NCI-H1048 (cell line): Measurements from ENCODE around the gene IL24.
"Not testable (repeated sequence)": the region's sequence is repeated elsewhere in the genome, so short reads cannot be mapped to it uniquely, and the experiment has no call there.

Experiments
- DNase-seq: peaks from one replicate; lab custom pipeline; 2025; lab: John Stamatoyannopoulos, UW

IL24 gene

GRCh38 chr1:206904423-206905142 is 7.3 kb downstream of the IL24 start:
- DNase-seq: no peak

DNA sequence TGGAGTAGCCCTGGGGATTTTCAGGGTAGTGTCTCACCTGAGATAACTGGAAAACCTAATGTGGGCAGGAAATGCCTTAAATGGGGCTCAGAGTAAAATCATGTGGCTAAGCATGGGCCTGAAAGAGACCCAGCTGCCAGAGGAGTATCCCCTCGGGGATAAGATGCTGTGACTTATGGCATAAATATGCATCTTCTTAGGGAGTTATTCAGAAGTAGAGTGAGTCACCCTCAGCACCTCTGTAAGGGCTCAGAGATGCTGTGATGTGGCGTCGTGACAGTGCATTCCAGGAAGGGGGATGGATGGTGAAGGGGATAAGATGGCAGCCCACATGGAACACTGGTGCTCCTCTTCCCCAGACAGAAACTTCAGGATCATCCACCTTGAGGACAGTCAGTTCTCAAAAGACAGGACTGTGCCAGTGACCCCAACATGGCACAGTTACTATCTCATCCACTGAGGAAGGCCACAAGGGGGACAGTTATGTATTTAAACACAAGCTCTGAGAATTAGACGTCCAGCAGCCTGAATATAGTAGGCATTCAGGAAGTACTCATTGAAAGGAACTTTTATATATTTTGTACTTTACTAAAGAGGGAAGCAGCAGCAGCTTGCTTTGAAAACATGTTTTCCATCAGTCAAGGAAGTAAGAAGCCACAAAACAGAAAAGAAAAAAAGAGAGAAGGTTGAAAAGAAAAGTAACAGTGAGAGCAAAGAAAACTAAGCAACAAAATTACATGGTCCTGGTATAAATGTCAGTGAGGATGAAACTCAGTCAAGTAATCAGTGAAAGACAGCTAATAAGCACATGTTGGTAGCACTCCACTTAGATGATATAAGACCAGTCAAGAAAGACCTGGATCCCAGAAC is 8.3 kb downstream of the IL24 start:
- no peak for DNase-seq

GRCh38 chr1:206907304-206907991 is 10.2 kb downstream of the IL24 start:
- DNase-seq: no peak

- no peak for DNase-seq
Measured at GRCh38 chr1:206908038-206908437, 10.8 kb downstream of the IL24 start.

DNA sequence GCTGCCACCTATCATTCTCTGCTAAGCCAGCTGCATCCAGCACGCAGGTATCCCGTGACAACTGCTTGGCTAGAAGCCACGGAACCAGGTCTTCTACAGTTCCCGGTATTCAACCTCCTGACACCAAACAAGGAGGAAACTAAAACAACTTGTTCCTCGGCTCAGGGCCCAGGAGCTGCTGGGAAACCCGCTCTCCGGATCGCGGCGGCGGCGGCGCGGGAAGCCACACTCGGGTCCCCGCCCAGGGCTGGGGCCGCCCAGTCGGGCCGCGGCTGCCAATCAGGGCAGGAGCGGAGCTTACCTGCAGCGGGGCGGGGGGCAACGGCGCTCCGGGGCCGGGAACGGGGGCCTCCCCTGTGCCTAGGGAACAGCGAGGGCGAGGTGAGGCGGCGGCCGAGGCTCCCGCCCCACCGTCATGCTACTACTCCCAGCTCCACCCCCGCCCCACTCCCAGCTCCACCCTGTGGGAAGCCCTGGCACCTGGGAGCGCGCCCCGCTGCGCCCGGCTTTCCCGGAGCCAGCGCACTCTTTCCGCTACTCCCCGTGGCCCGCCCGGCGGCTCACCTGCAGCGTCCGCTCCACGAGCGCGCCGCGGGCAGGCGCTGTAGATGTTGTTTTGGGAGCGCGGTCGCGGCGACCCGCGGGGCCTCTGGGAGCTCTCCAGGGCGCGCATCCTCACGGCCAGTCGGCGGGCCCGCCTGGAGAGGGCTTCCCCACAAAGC is 12.1 kb downstream of the IL24 start:
- DNase-seq: peak; percentile 83

DNA sequence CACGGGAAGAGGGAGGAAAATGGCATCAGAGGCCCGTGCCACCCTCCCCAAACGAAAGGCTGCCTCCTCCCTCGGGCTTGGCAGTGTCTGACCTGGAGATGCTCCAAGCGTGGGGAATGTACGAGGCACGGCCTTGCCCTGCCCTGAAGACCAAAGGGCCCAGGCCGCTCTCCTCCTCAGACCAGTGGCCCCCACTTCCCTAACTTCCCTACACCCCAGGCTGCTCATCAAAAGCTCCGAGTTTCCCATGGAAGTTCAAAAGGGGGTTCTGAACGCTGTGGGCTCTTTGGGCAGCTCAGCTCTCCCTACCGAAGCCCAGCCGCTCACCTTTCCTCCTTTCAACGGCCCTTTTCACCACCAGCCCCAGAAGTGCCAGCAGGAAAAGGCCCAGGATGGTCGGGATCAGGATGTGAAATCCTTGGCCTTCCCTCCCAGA is 12.7 kb downstream of the IL24 start:
- no peak for DNase-seq

DNA sequence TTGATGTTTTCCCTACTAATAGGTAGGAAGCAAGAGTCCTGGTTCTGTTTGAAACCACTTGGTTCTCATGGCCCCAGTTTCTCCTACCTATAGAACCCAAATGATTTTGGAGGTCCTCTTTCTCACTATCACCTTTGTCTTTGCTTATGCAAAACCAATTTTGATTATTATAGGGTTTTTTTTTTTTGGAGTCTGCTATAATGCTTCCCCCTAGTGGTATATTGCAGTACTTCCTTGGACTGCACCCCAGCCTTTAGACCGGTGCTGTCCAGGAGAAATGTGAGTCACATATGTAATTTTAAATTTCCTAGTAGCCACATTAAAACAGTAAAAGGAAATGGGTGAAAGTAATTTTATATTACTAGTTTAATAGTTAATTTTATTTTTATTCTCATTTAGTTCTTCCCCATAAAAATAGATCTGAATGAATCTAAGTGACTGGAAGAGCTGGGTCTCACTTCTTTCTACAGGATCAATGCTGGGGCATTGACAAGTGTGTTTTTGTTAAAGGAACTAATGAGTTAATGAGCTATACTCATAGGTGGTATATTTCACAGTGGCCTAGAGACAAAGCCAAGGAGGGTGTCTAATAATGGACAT is 13.9 kb downstream of the IL24 start:
- peak; percentile 60 for DNase-seq

DNA sequence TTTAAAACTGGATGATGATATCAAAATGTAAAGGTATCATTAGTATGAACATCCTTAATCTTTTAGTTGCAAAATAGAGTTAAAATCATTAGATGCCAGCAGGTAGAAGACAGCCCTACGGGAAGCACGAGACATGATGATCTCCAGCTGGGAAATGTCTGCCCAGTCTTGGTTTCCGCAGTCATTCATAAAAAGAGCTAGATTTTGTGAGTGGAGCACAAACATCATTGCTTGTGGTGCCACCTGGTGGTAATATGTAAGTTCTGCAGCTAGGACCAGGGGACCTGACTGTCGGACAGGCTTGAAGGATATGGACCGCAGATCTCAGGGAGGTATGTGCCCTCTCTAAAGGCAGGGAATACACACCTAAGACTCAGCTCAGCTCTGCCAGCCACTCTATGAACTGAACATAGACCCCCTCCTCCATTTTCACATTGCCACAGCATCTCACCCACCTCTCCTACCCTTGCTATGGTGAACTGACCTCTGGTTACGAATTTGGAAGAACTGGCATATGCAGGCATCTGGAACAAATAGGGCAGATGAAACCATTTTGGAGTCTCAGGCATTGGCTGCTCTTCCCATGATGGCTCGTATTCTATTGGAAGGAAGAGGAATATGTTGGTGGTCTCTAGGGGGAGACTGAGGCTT is 15.3 kb downstream of the IL24 start:
- DNase-seq: peak; percentile 82

- no peak for DNase-seq
Measured at GRCh38 chr1:206913766-206914537, 16.7 kb downstream of the IL24 start.

- no peak for DNase-seq
Measured at GRCh38 chr1:206915030-206915735, 17.9 kb downstream of the IL24 start.

DNA sequence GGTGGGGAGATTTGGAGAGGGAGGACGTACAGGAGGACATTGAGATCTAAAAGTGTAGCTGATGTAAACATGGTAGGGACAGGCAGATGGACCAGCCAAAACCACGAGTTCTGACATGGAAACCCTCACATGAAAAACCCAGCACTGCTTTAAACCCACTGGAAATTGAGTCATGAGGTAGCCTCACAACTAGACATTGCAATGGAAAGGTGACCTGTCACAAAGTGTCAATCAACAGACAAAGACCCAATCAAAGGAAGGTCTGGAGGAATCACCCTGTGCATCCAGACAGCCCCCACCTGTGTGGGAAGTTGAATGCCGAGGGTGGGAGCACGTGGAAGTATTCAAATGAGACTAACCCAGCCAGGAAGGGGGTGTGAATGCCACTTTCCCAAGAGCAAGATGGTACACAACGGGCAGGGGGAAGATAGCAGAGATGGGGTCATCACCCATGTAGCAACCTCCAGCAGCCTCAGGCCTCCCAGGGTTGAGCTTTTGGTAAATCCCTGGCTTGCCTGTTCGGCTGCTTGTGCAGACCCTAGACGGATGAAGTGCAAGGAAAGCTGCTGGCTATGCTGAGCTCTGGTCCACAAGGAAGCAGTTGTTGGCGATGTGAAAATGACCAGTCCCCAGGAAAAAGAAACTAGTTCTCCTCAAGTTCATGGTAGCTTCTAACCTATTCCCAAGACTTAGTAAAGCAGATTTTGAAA is 18.9 kb downstream of the IL24 start:
- no peak for DNase-seq

DNA sequence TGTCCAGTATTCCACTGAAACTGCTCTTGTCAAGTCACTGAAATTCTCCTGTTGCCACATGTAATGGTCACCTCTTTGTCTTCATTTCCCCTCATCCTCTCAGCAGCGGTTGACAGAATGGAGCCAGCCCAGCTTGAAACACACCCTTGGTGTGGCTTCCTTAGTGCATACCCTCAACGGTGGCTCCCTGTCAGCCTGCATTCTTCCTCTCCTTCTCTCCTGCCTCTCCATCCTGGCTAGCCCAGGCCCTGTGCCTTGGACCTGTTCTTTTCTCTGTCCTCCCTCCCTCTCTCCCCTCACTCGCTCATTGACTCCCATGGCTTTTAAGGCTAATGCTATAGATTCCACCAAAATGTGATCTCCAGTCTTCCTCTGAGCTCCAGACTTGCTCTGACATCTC is 20.8 kb downstream of the IL24 start:
- no peak for DNase-seq

DNA sequence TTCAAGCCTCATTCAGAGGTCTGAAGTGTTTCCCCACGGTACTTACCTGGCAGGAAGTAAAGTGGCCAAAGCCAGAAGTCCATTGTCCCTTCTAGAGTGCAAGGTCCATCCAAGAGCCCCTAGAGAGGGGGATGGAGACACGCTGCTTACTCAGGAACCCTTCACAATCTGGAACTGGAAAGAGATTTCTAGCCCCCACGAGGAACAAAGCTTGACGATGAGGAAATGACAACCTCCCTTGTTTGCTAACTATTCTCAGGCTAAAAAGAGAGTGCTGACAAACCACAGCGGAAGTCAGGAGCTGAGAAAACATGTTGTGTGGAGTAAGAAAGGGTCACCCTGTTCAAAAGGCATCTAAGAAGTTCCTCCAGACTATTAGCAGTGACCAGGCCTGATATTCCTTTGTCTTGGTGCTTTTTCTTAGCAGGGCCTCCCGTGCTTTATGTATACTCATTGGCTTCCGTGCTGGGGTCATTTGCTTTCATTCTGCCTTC is 24.6 kb downstream of the IL24 start, which contains the start of gene FCMR:
Gene FCMR (minus strand): TSS at position 170 of the 494 bp plus-strand sequence. CDS start 87 bp downstream, at position 83.
- no peak for DNase-seq

GRCh38 chr1:206922524-206922923 is 25.3 kb downstream of the IL24 start:
- DNase-seq: no peak

GRCh38 chr1:206923009-206923960 is 26.0 kb downstream of the IL24 start:
- no peak for DNase-seq

- DNase-seq: not testable (repeated sequence)
Measured at GRCh38 chr1:206923961-206924557, 26.8 kb downstream of the IL24 start.

GRCh38 chr1:206924592-206925105 is 27.4 kb downstream of the IL24 start:
- DNase-seq: no peak
